ACHN (cell line): Measurements from ENCODE around the gene CNTN5.
"Not testable (repeated sequence)": the region's sequence is repeated elsewhere in the genome, so short reads cannot be mapped to it uniquely, and the experiment has no call there.

Source experiments
- DNase-seq: peaks from one replicate; pipeline ENCODE4 v3.0.0-alpha.2; 2015
- in situ Hi-C: cut with HindIII; loops from 2 replicates; pipeline ENCODE4 v1.10.0; 2017; ENCODE audit warnings: low sequenced_read_pairs, low pct_ligation_motif_present, low pct_unique_long_range_greater_than_20kb

Gene CNTN5

DNA sequence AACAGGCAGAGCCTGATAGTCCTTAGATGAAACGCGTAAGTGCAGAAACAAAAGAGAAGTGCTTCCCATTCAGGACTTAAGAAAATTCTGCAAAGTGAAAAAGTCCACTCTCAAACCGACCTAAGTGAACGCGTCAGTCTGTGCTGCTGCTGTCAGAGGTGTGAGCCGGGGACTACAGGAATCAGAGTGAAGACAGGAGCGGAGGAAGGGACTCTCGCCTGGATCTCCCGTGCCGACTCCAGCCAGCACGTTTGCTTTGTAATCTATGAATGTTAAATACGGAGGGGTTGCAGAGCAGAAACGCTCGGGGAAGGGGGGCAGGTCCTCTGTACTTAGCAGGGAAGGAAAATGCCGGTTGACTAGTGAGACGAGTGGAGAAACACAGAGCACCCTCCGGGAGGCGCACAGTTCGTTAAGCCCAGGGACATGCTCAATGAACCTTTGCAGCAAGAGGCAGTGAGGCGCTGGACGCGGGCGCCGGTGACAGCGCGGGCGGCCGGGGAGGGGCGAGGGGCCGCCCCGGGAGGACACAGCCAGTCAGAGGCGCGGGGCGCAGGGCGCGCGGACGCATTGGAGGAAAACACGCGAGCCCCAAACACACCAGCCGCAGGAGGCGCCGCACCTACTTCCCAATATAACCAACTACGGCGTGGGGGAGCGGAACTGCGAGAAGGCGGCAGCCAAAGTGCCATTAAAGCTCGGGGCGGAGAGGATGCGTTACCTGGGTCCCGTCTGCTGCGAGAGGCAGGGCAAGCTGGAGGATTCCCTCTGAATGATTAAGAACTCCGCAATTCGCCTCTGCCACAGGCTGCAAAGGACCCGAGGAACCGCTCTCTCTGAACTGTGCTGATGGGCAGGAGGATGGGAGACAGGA, at the start of gene CNTN5:
Gene CNTN5, plus strand, starts transcription at position 598 of the 874 bp plus-strand sequence.
- in situ Hi-C loops, result no loop called here
- DNase-seq, result peak; percentile 31

DNA sequence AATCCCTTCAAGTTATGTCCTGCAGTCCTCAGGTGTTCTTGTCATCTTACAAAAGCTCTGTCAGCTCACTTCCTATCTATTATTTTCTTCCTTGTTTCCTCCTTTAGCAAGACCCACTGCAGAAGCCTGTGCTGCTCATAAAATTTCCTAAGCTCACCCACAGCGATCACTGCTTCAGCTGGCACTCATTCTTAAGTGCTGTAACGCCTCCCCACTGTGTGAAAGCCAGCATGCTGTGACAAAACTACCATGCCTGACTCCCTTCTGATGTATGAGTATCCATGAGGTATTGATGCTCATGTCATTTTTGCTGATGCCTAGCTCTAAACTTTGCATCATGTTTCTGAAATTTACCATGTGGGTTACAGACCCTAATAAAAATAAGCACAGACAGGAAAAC, 41.5 kb upstream of the CNTN5 start:
- in situ Hi-C loops, result no loop called here
- no peak for DNase-seq

DNA sequence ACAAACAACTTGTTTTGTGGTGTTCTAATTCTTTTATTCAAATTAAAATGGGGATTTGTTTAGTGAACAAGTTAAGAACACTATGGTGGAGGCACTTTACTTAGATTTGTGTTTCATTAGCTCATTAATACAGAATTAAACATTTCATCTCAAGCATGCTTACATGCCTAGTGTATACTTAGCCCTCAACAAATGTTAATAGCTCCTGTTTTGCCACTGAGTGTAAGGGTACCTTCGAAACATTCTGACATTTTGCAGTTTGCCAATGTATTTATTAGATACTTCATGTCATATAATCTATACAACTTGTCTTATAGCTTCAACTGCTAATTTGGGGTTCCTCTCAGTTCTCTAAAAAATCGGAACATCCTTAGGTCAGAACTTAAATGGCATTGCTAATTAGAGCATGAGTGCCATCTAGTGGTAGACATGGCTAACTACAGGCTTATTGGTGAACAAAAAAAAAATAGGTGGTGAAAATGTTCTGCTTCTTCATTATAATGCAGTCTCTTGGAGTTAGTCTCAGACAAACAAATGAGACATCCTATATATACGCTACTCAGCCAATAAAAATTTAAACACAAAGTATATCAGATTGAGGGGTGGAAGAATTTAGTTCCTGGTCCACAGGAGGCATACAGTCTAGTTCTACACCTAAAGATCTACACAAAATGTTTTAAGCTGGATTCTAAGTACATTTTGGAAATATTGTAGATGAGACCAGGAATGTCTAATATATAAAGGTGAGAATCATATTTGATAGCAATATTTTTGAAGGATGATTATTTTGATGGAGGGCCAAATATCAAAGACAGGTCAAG, 4.9 kb upstream of the CNTN5 start:
- peak; percentile 25 for DNase-seq

DNA sequence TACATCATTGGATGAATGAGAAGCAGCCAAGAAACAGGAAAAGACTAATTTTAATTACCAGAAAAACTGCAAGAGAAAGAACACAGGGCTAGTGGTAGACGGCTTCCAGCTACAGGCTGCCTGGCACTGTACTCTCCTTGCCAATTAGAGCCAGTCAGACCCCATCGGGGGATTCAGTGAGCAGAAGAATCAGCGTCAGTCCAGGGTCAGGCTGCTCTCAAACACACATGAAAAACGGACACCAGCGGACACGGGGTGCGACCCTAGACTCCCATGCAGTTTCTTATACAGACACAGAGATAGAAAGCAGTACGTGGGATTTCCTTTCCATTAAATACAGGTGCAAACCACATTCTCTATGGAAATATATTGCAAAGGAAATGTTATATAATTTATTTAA, 1.1 kb upstream of the CNTN5 start:
- in situ Hi-C loops, result no loop called here
- DNase-seq, result no peak

More for the DNA sequence above, 4.9 kb upstream of the CNTN5 start:
- in situ Hi-C loops, result no loop called here

DNA sequence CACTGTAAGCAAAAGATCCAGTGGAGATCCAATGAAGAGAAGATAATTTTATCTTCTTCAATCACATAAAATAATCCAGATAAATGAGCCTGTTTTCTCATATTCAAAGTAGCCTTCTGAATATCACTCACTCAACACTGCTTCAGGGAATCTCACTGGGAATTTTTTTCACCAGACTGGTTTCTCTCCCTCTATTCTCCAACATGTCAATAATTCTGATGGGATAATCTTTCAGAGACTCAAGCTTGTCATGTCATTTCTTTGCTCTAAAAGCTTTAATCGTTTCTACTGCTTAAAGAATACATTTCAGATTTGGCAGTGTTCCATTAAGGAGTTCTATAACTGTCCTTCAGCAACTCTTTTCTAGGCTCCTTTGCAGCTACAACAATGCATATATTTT, 16.3 kb downstream of the CNTN5 start:
- in situ Hi-C loops, result no loop called here
- no peak for DNase-seq

DNA sequence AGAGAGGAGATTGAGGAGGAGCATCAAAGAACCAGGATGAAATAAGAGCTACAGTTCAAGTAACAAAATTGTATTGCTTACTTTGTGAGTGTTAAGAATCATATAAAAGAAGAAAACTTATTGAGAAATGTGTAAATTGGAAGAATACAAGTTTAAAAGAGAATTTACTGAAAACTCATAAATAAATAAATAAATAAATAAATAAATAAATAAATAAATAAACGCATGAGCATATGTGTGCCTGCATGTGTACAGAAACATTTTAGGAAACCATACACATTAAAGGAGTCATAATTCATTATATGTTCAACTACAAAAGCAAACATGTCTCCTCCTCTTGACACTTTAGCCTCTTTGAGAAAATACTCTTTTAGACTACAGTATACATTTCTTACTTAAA, 42.6 kb downstream of the CNTN5 start:
- no peak for DNase-seq
- in situ Hi-C loops, result no loop called here

DNA sequence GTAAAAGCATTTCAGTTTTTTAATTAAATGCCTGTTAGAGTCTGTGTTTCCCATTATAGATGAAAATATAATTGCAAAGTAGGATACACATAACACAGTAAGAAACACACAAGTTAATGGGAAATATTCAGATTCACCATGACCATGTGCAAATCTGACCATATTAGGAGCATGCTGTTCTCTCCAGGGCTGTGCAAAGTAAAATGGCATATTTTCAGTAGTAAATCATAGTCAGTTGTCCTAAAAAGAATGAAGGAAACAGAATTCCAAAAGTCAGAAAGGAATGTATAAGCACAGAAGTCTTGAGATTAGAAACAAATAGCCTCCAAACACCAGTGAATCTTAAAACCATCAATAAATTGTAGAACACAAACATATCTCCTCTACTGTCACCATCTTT, 44.4 kb downstream of the CNTN5 start:
- DNase-seq, result no peak
- in situ Hi-C loops, result no loop called here

DNA sequence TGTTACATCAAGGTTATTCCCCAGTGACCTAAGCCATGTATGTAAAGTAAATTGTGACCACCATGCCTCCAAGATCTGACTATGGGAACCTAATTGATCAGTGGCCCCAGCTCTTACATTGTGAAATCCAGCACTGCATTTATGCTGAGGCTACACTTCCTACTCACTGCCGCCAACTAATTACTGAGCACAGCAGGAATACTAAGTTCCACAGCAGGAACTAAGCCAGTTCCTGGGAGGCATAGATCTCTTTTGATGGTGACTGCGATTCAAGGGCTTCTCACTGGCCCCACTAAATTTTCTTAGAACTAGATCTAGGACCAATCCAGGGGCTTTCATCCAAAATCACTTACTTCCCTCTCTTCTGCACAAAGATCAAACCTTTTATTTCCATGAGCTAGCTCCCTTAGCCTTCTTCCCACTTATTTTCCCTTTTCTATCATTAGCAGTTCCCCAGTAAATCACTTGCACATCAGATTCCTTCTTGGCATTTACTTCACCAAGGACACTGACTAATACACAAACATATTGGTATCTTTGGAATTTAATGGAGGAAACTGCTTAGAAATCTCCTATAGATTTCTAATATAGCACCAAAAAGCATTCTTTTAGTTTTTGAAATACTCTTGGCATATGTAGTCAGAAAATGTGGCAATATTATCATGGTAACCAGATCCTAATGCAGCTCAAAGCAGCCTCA, 46.0 kb downstream of the CNTN5 start:
- DNase-seq, result no peak
- in situ Hi-C loops, result no loop called here

DNA sequence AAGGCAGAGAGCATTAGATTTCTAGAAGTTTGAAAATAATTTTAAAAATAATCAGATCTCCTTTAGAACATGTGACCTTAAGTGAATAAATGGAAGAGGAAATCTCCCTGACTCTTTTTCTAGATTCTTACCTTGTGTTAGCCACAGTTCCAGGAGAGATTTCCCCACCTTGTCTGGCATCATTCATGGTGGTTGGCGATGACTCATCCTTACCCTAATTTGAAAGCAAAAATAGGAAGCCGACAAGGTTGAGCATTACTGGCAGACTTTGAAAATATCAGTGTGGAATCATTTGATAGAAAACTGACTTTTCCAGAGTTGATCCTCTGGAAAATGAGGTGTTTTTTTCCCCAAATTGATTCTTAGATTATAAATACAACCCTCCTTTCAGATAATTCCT, 48.1 kb downstream of the CNTN5 start:
- no peak for DNase-seq
- in situ Hi-C loops, result no loop called here

DNA sequence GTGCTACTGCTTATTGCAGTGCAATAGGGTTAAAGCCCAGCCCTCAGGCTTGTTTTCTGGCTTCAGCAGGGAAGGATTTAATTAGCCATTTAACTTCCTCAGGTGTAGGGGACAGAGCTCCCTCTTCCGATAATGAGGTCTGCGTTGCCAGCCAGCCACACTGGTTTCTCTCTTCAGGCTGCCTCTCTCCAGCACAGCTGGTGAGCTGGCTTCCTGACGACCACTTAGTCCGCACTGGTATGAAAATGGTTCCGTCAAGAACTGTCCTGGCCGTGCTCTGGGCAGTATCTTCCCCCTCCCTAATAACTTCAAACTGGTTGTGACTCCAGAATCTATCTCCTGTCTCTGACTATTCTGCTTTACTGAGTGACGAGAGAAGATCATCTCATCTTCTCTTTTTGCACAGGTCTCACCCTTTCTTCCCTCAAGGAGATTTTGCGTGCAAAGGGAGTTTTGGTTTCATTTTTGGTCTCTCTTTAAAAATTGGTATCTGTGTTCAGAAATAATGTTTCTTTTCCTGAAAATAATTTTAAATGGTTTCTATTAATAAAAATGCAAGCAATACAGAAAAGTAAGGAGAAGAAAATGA, 49.2 kb downstream of the CNTN5 start:
- in situ Hi-C loops, result no loop called here
- DNase-seq, result peak; percentile 18

DNA sequence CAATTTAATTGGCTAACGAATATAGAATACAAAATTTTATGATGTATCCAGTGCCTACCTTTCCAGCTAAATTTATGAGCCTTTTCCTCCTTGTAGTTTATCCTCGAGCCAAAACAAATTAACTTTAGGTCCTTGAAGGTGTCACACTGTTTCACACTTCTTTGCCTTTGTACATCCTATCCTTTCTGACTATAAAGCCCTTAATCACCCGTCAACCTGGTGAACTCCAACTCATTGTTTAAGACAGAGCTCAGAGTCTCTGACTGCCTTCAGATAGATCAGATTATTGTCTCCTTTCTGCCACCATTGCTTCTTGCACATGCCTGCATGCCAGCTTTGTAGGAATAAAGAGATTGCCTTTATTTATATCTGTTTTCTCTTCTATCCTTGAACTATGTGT, 58.8 kb downstream of the CNTN5 start:
- in situ Hi-C loops, result no loop called here
- DNase-seq, result no peak

DNA sequence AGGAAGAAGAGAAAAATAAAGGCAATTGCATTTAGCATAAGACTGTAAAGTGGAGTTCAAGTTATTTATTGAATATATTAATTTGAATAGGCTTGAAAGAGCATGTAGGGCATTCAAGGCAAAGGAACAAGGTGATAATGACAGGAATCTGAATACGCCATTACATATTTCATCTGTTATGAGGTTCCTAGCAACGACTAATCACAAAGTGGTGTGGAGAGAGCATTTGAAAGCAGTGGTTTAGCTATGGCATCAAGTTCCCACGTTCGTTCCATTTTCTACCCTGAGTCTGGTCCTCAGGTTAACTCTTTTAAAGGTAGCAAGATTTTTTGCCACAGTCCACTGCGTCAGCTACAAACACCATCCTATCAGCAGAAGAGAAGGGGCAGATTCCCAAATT, 59.4 kb downstream of the CNTN5 start:
- DNase-seq, result no peak
- in situ Hi-C loops, result no loop called here

DNA sequence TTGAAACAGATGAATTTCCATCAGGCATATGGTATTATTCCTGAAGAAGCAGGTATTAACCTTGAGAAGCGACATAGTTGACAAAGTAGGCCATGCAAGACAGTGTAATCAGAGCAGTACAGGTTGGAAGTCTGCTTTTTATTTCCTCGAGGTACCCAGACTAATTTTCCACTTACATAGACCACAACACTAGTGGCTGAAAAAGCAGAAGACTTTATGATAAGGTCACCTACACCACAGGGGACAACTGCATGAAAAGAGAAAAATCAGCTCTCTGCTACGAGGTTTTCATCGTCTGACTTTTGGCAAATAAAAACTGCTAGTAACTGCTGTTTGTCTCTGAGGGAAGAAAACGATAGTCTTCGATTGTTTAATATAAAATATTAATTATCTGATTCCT, 77.5 kb downstream of the CNTN5 start:
- DNase-seq, result no peak
- in situ Hi-C loops, result no loop called here

DNA sequence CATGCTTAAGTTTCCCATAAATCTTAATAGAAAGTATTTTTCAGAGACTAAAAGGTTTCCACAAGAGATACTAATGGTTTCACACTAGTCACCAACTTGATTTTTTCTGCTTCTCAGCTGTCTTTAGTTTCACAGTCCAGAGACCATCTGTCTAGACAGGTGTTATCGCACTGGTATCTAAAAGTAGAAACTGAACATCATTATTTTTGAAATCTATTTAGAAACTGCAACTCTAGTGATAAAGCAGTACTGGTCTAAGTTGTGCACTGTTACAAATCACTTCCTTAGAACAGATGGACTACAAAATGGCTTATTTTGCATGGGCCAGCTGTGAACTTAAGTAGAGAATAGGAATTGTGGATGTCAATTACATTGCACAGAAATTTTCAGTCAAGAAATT, 78.0 kb downstream of the CNTN5 start:
- in situ Hi-C loops, result no loop called here
- DNase-seq, result no peak

DNA sequence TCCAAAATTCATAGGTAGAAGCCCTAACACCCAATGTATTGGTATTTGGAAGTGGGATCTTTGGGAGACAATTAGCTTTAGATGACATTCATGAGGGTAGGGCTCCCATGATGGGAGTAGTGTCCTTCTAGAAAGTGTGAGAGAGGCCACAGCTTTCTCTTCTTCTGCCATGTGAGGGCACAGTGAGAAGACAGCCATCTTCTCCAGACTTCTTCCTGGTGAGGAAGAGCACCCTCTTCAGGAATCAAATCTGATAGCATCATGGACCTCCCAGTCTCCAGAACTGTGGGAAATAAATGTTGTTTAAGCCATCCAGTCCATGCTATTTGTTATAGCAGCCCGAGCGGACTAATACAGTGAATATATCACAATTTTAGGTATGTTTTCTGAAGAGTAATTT, 96.9 kb downstream of the CNTN5 start:
- in situ Hi-C loops, result no loop called here
- DNase-seq, result no peak

DNA sequence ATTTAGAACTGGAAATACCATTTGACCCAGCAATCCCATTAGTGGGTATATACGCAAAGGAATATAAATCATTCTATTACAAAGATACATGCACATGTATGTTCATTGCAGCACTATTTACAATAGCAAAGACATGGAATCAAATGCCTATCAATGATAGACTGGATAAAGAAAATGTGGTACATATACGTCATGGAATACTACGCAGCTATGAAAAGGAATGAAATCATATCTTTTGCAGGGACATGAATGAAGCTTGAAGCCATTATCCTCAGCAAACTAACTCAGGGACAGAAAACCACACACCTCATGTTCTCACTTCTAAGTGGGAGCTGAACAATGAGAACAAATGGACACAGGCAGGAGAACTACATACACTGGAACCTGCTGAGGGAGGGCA, 113.1 kb downstream of the CNTN5 start:
- DNase-seq, in situ Hi-C loops: not testable (repeated sequence)

DNA sequence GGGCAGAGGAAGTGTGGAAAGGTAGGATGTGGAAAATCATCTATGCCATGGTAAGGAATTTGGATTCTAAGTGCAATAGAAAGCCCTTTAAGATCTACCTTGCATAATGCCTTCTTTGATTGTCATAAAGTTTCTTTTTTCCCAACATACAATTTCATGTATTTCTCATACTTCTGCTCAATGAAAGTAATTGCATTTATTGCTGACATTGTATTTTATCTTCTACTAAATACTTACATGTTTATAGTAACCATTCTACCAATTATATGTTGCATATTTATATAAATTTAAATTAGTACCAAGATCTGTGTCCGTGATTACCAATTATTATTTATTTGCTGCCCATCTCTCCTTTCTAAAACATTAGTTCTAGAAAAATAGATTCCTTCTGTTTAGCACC, 114.8 kb downstream of the CNTN5 start:
- in situ Hi-C loops, result no loop called here
- DNase-seq, result no peak

DNA sequence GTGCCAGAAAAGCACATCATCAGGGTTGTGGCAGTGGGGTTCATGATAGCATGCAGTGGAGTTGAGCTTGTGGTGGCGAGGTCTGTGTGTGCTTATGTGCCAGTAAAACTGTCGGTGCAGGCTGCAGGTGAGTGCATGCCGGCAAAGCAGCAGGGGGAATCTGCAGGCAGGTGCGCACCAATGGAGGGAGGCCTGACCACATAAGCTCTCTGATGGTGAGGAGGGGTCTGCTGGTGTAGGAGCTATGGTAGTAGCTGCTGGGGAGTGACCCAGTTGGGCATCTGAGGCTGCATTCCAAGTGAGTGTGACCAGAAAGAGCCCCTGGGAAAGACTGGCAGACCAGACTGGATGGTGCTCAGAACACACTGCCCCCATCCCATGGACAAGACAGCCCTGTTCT, 121.5 kb downstream of the CNTN5 start:
- DNase-seq, result no peak
- in situ Hi-C loops, result no loop called here

DNA sequence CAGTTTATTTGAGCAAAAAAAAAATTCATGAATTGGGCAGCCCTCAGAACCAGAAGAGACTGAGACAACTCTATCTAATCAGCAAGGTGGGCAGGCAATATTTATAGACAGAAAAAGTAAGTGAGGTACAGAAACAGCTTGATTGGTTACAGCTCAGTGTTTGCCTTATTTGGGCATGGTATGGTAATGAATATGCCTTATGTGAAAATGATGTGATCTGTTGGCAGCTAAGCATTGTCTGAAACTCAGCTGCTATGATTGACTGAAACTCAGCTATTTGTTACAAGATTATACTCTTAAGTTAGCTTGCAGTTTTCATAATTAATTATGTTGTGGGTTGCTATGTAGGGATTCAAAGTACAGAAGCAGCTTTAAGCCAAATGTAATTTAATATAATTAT, 127.6 kb downstream of the CNTN5 start:
- in situ Hi-C loops, result no loop called here
- no peak for DNase-seq
